GM12801 (cell line): Measurements from ENCODE around the gene ANXA4.

ENCODE experiments used
- TF ChIP-seq, protein P1 (sequence below): IDR thresholded peaks from one replicate; pipeline ENCODE4 v1.5.1; 2011; ENCODE audit warnings: control low read depth; ENCODE audit not compliant: insufficient read length; ENCODE audit errors: extremely low read depth

The ANXA4 gene

DNA sequence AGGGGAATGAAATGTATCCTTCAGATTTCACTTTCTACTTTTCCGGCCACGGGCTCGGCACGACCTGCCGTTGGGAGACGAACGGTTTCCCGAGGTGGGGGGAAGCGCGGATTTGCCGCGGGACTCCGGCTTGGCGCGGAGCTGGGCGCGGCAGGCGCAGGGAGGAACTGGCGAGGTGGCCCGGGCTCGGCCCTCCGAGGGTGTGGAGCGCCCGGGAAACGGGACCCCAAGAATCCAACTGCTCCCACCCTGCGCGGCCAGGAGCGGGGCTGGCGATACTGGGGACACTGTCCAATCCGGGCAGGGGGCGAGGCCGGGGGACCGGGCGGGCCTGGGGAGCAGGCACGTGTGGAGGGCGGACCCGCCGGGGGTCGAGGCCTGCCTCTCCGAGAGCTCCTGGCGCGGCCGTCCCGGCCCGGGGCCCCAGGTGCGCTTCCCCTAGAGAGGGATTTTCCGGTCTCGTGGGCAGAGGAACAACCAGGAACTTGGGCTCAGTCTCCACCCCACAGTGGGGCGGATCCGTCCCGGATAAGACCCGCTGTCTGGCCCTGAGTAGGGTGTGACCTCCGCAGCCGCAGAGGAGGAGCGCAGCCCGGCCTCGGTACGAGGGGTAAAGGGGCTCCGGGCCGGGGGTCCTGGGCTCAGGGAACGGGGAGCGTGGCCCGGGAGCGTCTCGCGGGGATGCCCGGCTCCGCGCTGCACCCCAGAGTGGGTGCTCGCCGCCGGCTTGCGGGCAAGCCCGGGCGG lies at the start of gene ANXA4:
Gene ANXA4, plus strand, starts transcription at position 560 of the 747 bp plus-strand sequence. CDS start 39,432 bp downstream, outside the sequence.
- TF ChIP-seq, protein P1, sequence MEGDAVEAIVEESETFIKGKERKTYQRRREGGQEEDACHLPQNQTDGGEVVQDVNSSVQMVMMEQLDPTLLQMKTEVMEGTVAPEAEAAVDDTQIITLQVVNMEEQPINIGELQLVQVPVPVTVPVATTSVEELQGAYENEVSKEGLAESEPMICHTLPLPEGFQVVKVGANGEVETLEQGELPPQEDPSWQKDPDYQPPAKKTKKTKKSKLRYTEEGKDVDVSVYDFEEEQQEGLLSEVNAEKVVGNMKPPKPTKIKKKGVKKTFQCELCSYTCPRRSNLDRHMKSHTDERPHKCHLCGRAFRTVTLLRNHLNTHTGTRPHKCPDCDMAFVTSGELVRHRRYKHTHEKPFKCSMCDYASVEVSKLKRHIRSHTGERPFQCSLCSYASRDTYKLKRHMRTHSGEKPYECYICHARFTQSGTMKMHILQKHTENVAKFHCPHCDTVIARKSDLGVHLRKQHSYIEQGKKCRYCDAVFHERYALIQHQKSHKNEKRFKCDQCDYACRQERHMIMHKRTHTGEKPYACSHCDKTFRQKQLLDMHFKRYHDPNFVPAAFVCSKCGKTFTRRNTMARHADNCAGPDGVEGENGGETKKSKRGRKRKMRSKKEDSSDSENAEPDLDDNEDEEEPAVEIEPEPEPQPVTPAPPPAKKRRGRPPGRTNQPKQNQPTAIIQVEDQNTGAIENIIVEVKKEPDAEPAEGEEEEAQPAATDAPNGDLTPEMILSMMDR = no peak

DNA sequence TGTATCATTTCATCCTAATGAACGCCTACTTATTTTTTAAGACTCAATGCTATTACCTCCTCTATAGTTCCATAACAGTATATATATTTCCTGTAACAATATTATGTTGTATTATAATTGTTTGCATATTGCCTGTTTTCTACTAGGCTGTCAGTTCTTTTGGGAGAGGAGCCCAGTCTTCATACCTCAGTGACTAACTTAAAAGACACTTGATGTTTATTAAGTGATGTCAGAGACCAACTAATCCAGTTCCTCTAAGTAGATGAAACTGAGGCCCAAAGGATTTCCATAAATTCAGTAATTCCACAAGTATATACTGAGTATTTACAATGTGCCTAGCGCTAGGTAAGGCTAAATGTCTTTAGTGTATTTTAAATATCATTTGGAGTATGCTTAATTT lies 49.5 kb upstream of the ANXA4 start:
- TF ChIP-seq, protein P1 = no peak

DNA sequence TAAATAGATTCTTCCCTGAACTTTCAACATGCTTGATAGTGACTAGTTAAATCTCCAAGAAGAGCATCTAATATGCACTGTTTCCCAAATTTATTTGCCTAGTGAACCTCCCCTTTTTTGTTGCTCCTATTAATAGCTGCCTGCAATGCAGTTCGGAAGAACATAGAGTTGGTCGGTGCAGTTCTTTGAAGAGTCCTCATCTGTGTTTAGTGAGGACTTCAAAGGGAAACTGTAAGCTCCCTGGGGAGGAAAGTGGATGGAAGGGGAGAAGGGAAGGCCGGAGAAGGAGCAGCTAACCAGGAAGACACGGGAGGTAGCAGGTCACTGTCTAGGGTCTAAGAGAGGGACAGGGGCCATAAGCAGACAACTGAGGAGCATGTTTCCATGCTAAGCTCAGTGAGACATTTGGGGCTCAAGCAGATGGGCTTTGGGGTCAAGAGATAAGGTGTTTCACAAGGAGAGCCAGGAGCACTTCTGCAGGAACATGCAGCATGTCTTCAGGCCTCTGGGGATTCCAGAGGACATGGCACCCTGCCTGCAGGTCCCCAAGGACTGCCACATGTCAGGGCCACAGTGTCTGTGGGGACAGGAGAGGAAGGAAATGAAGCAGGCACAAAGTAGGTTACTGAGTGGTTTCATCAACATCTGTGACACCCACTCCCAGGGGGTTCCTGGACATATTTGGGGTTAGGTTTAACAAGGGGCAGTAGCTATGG lies 48.7 kb upstream of the ANXA4 start:
- TF ChIP-seq, protein P1 = no peak

DNA sequence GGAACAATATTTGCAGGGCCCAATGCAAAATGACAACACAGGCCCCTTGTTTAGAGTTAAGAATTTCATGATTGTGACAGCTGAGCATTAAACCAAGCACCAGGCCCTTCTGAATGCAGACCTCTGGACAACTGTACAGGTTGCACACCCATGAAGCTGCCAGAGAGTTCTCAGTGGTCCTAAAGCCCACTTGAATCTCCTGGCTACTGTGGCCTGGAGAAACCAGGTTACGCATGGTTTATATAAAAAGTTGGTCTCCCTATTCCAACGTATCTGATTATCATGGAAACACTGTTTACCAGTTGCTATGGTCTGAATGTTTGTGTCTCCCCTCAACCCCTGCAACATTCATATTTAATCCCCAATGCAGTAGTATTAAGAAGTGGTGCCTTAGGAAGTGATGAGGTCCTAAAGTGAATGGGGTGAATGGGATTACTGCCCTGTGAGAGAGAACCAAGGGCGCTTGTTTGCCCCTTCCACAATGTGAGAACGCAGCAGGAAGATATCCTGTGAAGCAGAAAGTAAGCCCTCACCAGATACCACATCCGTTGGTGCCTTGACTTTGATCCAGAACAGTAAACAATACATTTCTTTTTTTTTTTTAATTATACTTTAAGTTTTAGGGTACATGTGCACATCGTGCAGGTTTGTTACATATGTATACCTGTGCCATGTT lies 48.0 kb upstream of the ANXA4 start:
- TF ChIP-seq, protein P1 = no peak

DNA sequence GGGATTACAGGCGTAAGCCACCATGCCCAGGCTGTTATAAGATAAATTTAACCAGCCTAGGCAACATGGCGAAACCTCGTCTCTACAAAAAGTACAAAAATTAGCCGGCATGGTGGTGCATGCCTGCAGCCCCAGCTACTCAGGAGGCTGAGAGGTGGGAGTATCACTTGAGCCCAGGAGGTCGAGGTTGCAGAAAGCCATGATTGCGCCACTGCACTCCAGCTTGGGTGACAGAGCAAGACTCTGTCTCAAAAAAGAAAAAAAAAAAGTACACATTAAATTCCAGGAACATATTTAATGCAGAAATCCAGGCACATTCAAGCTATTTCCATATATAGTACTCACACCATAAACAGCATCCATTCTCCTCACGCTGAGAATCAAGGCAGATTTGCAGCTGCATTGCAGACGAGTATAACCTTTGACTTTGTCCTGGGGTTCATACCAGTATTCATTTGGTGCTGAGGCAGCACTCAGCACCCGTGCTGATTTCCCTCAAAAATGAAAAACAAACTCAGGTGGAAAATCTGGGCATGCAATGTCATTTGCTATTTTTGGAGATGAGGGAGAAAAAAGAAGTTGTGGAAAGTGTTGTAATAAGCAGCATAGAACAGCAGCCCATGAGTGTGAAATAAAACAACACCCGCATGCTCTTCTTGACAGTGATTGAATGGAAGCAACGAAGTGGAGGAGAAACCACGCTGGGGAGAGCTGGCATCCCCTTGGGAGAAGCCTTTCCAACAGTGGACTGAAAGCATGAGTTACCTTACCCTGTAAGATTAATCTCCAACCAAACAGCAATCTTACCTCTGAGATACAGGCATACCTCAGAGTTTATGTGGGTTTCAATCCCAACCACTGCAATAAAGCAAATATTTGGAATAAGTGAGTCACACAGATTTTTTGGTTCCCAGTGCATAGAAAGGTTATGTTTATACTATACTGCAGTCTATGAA lies 46.8 kb upstream of the ANXA4 start:
- TF ChIP-seq, protein P1 = no peak

DNA sequence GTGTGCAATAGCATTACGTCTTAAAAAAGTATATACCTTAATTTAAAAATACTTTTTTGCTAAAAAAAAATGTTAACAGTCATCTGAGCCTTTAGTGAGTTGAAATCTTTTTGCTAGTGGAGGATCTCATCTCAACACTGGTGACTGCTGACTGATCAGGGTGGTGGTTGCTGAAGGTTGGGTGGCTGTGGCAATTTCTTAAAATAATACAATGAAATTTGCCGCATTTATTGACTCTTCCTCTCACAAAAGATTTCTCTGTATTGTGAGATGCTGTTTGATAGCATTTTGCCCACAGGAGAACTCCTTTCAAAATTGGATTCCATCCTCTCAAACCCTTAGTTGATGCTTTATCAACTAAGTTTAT lies 46.1 kb upstream of the ANXA4 start:
- TF ChIP-seq, protein P1 = no peak

DNA sequence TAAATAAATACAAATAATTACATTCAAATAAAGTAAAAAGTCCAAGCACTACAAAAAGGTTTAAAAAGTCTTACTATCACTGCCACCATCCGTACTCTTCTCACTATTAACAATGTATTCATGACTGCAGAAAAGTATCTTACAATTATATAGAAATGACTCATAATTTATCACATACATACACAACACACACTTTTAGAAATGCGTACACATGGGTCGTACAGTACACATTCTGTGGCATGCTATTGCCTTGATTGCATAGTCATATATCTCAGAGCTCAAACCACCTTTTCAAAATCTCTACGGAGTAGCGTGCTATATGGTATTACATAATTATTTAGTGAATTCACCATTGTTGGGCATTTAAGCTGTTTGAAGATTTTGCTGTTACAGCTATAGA lies 41.6 kb upstream of the ANXA4 start:
- TF ChIP-seq, protein P1 = no peak
